Measurements from ENCODE around the gene ZNF711.
"Not testable (repeated sequence)": the region's sequence is repeated elsewhere in the genome, so short reads cannot be mapped to it uniquely, and the experiment has no call there.

Gene ZNF711

GRCh38 chrX:85244450-85245211 lies 840 bp downstream of the ZNF711 start:
- WGBS, result under 1% methylated on average over 11 of the region's 42 CpGs
- Histone ChIP-seq H3K14ac (ENCODE audit: low read length in 2 of 2) (no peak overlapping the region), H3K27me3 (ENCODE audit: control insufficient read depth in 1 of 2, insufficient read depth in 1 of 2, low read length in 2 of 2) (peaks cover 0 to 6% of the 10 kb centered on the region in 2 experiments), H2BK120ac (ENCODE audit: low read depth, low read length) (no peak overlapping the region), H3K4me3 (ENCODE audit: insufficient read depth in 1 of 2, low read depth in 1 of 2, low read length in 2 of 2) (peak overlapping the region; percentile 62 to 69), H3K4me1 (ENCODE audit: control insufficient read depth, insufficient read depth, low read depth, low read length) (no peaks in the 10 kb centered on the region), H3K4me2 (ENCODE audit: low read length, poor library complexity, severe bottlenecking) (peak overlapping the region; percentile 24), H3K9ac (ENCODE audit: low read length) (peak overlapping the region; percentile 59), H2AFZ (ENCODE audit: low read depth, low read length) (peak overlapping the region; percentile 53), H4K91ac (ENCODE audit: low read length) (peak overlapping the region; percentile 59), H3K79me1 (replicated peaks; ENCODE audit: low read length, poor library complexity, severe bottlenecking) (no peaks in the 10 kb centered on the region), H3K4ac (ENCODE audit: low read depth in 1 of 2, low read length in 2 of 2) (no peak overlapping the region), H2BK5ac (ENCODE audit: low read depth, low read length, poor library complexity, severe bottlenecking) (no peak overlapping the region), H4K8ac (ENCODE audit: low read length) (peak overlapping the region; percentile 17), H2BK15ac (ENCODE audit: low read depth, poor library complexity, severe bottlenecking) (no peak overlapping the region), H3K18ac (ENCODE audit: low read depth in 1 of 2, low read length in 2 of 2) (no peak overlapping the region), H2BK12ac (ENCODE audit: low read length in 2 of 2) (no peak overlapping the region), H3K9me3 (ENCODE audit: control insufficient read depth, low read length) (no peaks in the 10 kb centered on the region), H3K23ac (ENCODE audit: low read length in 2 of 2) (no peak overlapping the region), H3K27ac (ENCODE audit: low read length, poor library complexity, severe bottlenecking) (no peak overlapping the region), H2AK5ac (ENCODE audit: low read length, severe bottlenecking) (no peak overlapping the region), H3K36me3 (ENCODE audit: control insufficient read depth in 1 of 2, insufficient read depth in 2 of 2, low read depth in 1 of 2, low read length in 2 of 2) (no peaks in the 10 kb centered on the region)
- DNase-seq, result peak; percentile 44

- H3K4ac ChIP-seq (ENCODE audit: low read depth in 1 of 2, low read length in 2 of 2), result not testable (repeated sequence)
- WGBS, result 100% methylated on average over 3 of the region's 6 CpGs
Measured at GRCh38 chrX:85285286-85285685, 41.5 kb downstream of the ZNF711 start.

GRCh38 chrX:85288992-85289723 lies 45.4 kb downstream of the ZNF711 start:
- Histone ChIP-seq H3K9me3 (ENCODE audit: control insufficient read depth, low read length) (peaks cover 12% of the 10 kb centered on the region), H3K36me3 (ENCODE audit: control insufficient read depth in 1 of 2, insufficient read depth in 2 of 2, low read depth in 1 of 2, low read length in 2 of 2) (no peaks in the 10 kb centered on the region), H3K4me1 (ENCODE audit: control insufficient read depth, insufficient read depth, low read depth, low read length) (no peaks in the 10 kb centered on the region), H3K27ac (ENCODE audit: low read length, poor library complexity, severe bottlenecking) (no peak overlapping the region), H3K18ac (ENCODE audit: low read depth in 1 of 2, low read length in 2 of 2) (no peak overlapping the region), H2AK5ac (ENCODE audit: low read length, severe bottlenecking) (no peak overlapping the region), H2BK15ac (ENCODE audit: low read depth, poor library complexity, severe bottlenecking) (no peak overlapping the region), H4K8ac (ENCODE audit: low read length) (no peak overlapping the region), H3K4me3 (ENCODE audit: insufficient read depth in 1 of 2, low read depth in 1 of 2, low read length in 2 of 2) (no peak overlapping the region), H3K9ac (ENCODE audit: low read length) (no peak overlapping the region), H3K79me1 (replicated peaks; ENCODE audit: low read length, poor library complexity, severe bottlenecking) (no peaks in the 10 kb centered on the region), H4K91ac (ENCODE audit: low read length) (no peak overlapping the region), H2BK5ac (ENCODE audit: low read depth, low read length, poor library complexity, severe bottlenecking) (no peak overlapping the region), H3K14ac (ENCODE audit: low read length in 2 of 2) (no peak overlapping the region), H2AFZ (ENCODE audit: low read depth, low read length) (no peak overlapping the region), H3K27me3 (ENCODE audit: control insufficient read depth in 1 of 2, insufficient read depth in 1 of 2, low read length in 2 of 2) (no peaks in the 10 kb centered on the region), H3K4me2 (ENCODE audit: low read length, poor library complexity, severe bottlenecking) (no peak overlapping the region), H2BK120ac (ENCODE audit: low read depth, low read length) (no peak overlapping the region), H3K4ac (ENCODE audit: low read depth in 1 of 2, low read length in 2 of 2) (no peak overlapping the region), H3K23ac (ENCODE audit: low read length in 2 of 2) (no peak overlapping the region), H2BK12ac (ENCODE audit: low read length in 2 of 2) (no peak overlapping the region)
- WGBS, result 100% methylated on average over 2 of the region's 7 CpGs
- no peak for DNase-seq

More at GRCh38 chrX:85285286-85285685, 41.5 kb downstream of the ZNF711 start:
- H2BK12ac ChIP-seq (ENCODE audit: low read length in 2 of 2); H4K8ac ChIP-seq (ENCODE audit: low read length); H3K4me1 ChIP-seq (ENCODE audit: control insufficient read depth, insufficient read depth, low read depth, low read length); H3K9ac ChIP-seq (ENCODE audit: low read length); H3K4me3 ChIP-seq (ENCODE audit: insufficient read depth in 1 of 2, low read depth in 1 of 2, low read length in 2 of 2); H3K9me3 ChIP-seq (ENCODE audit: control insufficient read depth, low read length); H3K79me1 ChIP-seq (replicated peaks; ENCODE audit: low read length, poor library complexity, severe bottlenecking); H2BK5ac ChIP-seq (ENCODE audit: low read depth, low read length, poor library complexity, severe bottlenecking); H3K27me3 ChIP-seq (ENCODE audit: control insufficient read depth in 1 of 2, insufficient read depth in 1 of 2, low read length in 2 of 2); H3K18ac ChIP-seq (ENCODE audit: low read depth in 1 of 2, low read length in 2 of 2); H4K91ac ChIP-seq (ENCODE audit: low read length); H3K27ac ChIP-seq (ENCODE audit: low read length, poor library complexity, severe bottlenecking); H2BK120ac ChIP-seq (ENCODE audit: low read depth, low read length); H2AFZ ChIP-seq (ENCODE audit: low read depth, low read length); H2BK15ac ChIP-seq (ENCODE audit: low read depth, poor library complexity, severe bottlenecking); H3K23ac ChIP-seq (ENCODE audit: low read length in 2 of 2); H3K4me2 ChIP-seq (ENCODE audit: low read length, poor library complexity, severe bottlenecking); H3K36me3 ChIP-seq (ENCODE audit: control insufficient read depth in 1 of 2, insufficient read depth in 2 of 2, low read depth in 1 of 2, low read length in 2 of 2); DNase-seq; H3K14ac ChIP-seq (ENCODE audit: low read length in 2 of 2); H2AK5ac ChIP-seq (ENCODE audit: low read length, severe bottlenecking): not testable (repeated sequence)

GRCh38 chrX:85303544-85303943 lies 59.8 kb downstream of the ZNF711 start:
- Histone ChIP-seq H4K91ac (ENCODE audit: low read length) (no peak overlapping the region), H3K4ac (ENCODE audit: low read depth in 1 of 2, low read length in 2 of 2) (no peak overlapping the region), H3K4me3 (ENCODE audit: insufficient read depth in 1 of 2, low read depth in 1 of 2, low read length in 2 of 2) (no peak overlapping the region), H3K36me3 (ENCODE audit: control insufficient read depth in 1 of 2, insufficient read depth in 2 of 2, low read depth in 1 of 2, low read length in 2 of 2) (no peaks in the 10 kb centered on the region), H3K79me1 (replicated peaks; ENCODE audit: low read length, poor library complexity, severe bottlenecking) (no peaks in the 10 kb centered on the region), H3K14ac (ENCODE audit: low read length in 2 of 2) (no peak overlapping the region), H3K4me1 (ENCODE audit: control insufficient read depth, insufficient read depth, low read depth, low read length) (no peaks in the 10 kb centered on the region), H3K23ac (ENCODE audit: low read length in 2 of 2) (no peak overlapping the region), H2BK5ac (ENCODE audit: low read depth, low read length, poor library complexity, severe bottlenecking) (no peak overlapping the region), H3K18ac (ENCODE audit: low read depth in 1 of 2, low read length in 2 of 2) (no peak overlapping the region), H3K9me3 (ENCODE audit: control insufficient read depth, low read length) (peaks cover 5% of the 10 kb centered on the region), H2AFZ (ENCODE audit: low read depth, low read length) (no peak overlapping the region), H3K4me2 (ENCODE audit: low read length, poor library complexity, severe bottlenecking) (no peak overlapping the region), H2AK5ac (ENCODE audit: low read length, severe bottlenecking) (no peak overlapping the region), H4K8ac (ENCODE audit: low read length) (no peak overlapping the region), H2BK15ac (ENCODE audit: low read depth, poor library complexity, severe bottlenecking) (no peak overlapping the region), H2BK120ac (ENCODE audit: low read depth, low read length) (no peak overlapping the region), H3K27ac (ENCODE audit: low read length, poor library complexity, severe bottlenecking) (no peak overlapping the region), H2BK12ac (ENCODE audit: low read length in 2 of 2) (no peak overlapping the region), H3K27me3 (ENCODE audit: control insufficient read depth in 1 of 2, insufficient read depth in 1 of 2, low read length in 2 of 2) (no peaks in the 10 kb centered on the region), H3K9ac (ENCODE audit: low read length) (no peak overlapping the region)
- WGBS, result no CpG with 5 or more reads among the region's 3 CpGs
- no peak for DNase-seq

All from mesenchymal stem cell (in vitro differentiated cells and primary cell).